Erythroblast (primary cell): ENCODE data around the gene GALNT7.
"Not testable (repeated sequence)": the region's sequence is repeated elsewhere in the genome, so short reads cannot be mapped to it uniquely, and the experiment has no call there.

Experiments used
- GATA1 ChIP-seq: IDR thresholded peaks from 2 replicates; pipeline ENCODE4 v1.6.1; 2011; ENCODE audit warnings: low read depth, mild to moderate bottlenecking, control low read depth, low read length, moderate library complexity
- POLR2A ChIP-seq: IDR thresholded peaks from 2 replicates; pipeline ENCODE4 v1.6.1; 2011; ENCODE audit warnings: mild to moderate bottlenecking, low read length

DNA sequence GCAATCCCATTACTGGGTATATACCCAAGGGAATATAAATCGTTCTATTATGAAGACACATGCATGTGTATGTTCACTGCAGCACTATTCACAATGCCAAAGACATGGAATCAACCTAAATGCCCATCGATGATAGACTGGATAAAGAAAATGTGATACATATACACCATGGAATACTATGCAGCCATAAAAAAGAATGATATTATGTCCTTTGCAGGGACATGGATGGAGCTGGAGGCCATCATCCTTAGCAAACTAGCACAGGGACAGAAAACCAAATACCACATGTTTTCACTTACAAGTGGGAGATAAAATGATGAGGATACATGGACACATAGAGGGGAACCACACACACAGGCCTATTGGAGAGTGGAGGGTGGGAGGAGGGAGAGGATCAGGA, 49.8 kb upstream of the GALNT7 start:
- not testable (repeated sequence) for TF ChIP-seq POLR2A, GATA1
